Calu3 (cell line): ENCODE measurements around the gene NRG2. TPM values are rescaled to one million over a fixed set of nuclear protein-coding genes. Genes with fewer than 3 reads are reported as not detected.

Source experiments
- BruUV-seq: library from RNA; stranded (reverse); fragments of 400-500 nt; replicated peaks from 2 replicates; lab custom pipeline; 2021; lab: Mats Ljungman, UMichigan
- CTCF ChIA-PET: fragments of 300-600 bp; sonication (Branson Sonifier 250); formaldehyde crosslinking; loops from one replicate; lab custom pipeline; 2022; ENCODE audit warnings: antibody characterized with exemption; lab: Charles Lee
- DNase-seq: peaks from one replicate; pipeline ENCODE4 v3.0.0; 2022
- H3K27ac Mint-ChIP-seq: one replicate; pipeline ENCODE4 v1.8.0; 2022; ENCODE audit warnings: mixed read lengths; ENCODE audit not compliant: unreplicated experiment
- H3K27me3 Mint-ChIP-seq: one replicate; pipeline ENCODE4 v1.8.0; 2022; ENCODE audit warnings: mixed read lengths; ENCODE audit not compliant: unreplicated experiment
- H3K36me3 Mint-ChIP-seq: one replicate; pipeline ENCODE4 v1.8.0; 2022; ENCODE audit warnings: mild to moderate bottlenecking, moderate library complexity, mixed read lengths; ENCODE audit not compliant: insufficient read depth, unreplicated experiment
- H3K4me1 Mint-ChIP-seq: one replicate; pipeline ENCODE4 v1.8.0; 2022; ENCODE audit warnings: mild to moderate bottlenecking, low read depth, mixed read lengths; ENCODE audit not compliant: unreplicated experiment
- H3K4me3 Mint-ChIP-seq: one replicate; pipeline ENCODE4 v1.8.0; 2022; ENCODE audit warnings: mild to moderate bottlenecking, low read depth, moderate library complexity, mixed read lengths; ENCODE audit not compliant: unreplicated experiment
- H3K9me3 Mint-ChIP-seq: one replicate; pipeline ENCODE4 v1.8.0; 2022; ENCODE audit warnings: low read depth, mixed read lengths; ENCODE audit not compliant: unreplicated experiment
- intact Hi-C: fragments of 100-400 bp; cut with micrococcal nuclease; formaldehyde crosslinking; loops from one replicate; pipeline ENCODE4 v1.10.0; 2022; ENCODE audit not compliant: unreplicated experiment
- total RNA-seq: library from RNA; stranded (reverse); gene quantifications from 2 replicates; pipeline ENCODE4 v1.2.3, GENCODE V29; 2022
- TF ChIP-seq, protein P1 (sequence below): fragments of 200-600 bp; IDR thresholded peaks from one replicate; pipeline ENCODE4 v1.8.0; 2022; ENCODE audit warnings: antibody characterized with exemption; ENCODE audit not compliant: unreplicated experiment

NRG2 gene
- total RNA-seq, 1 experiment from 2014 or later: 1.4 TPM

DNA sequence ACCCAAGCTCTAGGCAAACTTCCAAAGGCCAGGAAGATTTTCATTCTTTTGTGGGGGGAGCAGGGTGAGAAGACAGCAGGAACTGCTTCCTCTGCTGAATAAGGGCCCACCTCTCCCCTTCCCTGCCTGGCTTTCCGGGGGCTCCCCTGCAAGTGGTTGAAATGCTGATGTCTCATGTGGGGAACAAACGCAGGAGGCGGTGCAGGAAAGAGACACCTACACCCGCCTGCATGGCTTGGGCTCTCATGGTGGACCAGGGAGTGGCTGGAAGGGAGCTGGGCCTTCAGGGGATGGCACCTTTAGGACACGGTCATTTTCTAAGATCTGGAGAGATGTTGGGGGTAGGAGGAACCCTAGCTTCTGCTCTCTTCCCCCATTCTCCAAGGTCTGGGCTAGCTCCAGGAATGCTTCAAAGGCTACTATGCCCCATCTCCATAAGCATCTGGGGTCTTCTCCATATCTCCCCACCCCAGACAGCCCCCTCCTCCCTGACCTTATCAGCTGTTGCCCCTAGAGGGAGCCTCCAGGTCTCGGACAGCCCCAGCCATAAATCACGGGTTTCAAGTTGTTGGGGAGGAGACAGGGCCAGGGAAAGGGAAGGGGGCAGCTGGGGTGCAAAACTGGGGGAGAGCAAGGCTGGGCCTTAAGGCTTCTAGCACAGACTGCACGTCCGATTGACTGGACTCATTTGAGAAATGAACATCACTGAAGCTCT lies 170.9 kb downstream of the NRG2 start:
- CTCF ChIA-PET: interaction anchor here (1.2 to 1.3 kb wide), 2 partner anchors 16 to 97 kb away, joined by 3 to 7 read pairs; no protein-coding TSS in a partner anchor
- Mint-ChIP-seq H3K27me3 (peaks cover 79% of the 10 kb centered on the region), H3K27ac (no peak overlapping the region), H3K4me1 (no peaks in the 10 kb centered on the region), H3K4me3 (no peak overlapping the region), H3K9me3 (no peaks in the 10 kb centered on the region), H3K36me3 (no peaks in the 10 kb centered on the region)
- intact Hi-C loops: no loop called here
- TF ChIP-seq, protein P1, sequence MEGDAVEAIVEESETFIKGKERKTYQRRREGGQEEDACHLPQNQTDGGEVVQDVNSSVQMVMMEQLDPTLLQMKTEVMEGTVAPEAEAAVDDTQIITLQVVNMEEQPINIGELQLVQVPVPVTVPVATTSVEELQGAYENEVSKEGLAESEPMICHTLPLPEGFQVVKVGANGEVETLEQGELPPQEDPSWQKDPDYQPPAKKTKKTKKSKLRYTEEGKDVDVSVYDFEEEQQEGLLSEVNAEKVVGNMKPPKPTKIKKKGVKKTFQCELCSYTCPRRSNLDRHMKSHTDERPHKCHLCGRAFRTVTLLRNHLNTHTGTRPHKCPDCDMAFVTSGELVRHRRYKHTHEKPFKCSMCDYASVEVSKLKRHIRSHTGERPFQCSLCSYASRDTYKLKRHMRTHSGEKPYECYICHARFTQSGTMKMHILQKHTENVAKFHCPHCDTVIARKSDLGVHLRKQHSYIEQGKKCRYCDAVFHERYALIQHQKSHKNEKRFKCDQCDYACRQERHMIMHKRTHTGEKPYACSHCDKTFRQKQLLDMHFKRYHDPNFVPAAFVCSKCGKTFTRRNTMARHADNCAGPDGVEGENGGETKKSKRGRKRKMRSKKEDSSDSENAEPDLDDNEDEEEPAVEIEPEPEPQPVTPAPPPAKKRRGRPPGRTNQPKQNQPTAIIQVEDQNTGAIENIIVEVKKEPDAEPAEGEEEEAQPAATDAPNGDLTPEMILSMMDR: peak; percentile 28
- no TSS peak for BruUV-seq
- no peak for DNase-seq

DNA sequence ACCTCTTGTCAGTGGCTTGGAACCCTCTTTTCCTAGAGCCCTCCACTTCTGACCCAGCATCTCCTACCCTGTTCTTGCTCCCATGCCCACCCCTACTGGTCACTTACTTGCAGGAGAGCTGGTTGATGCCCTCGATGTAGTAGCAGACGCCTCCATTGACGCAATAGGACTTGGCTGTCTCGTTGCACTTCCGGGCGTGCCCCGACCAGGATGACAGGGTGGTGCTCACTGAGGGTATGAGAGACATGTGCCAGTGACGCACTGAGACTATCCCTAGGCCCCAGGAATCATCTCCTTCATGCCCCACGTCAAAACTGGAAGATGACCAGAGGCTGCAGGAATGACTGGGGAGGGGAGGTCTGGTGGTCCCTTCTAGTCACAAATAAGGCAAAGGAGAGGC lies 171.5 kb downstream of the NRG2 start:
- Mint-ChIP-seq H3K9me3 (no peaks in the 10 kb centered on the region), H3K27ac (no peak overlapping the region), H3K4me1 (no peaks in the 10 kb centered on the region), H3K27me3 (peaks cover 85% of the 10 kb centered on the region), H3K4me3 (no peak overlapping the region), H3K36me3 (no peaks in the 10 kb centered on the region)
- no peak for DNase-seq
- BruUV-seq: no TSS peak
- CTCF ChIA-PET: interaction anchor here (1.3 kb wide), 1 partner anchor 97 kb away, joined by 3 read pairs; no protein-coding TSS in a partner anchor
- intact Hi-C loops: no loop called here
- TF ChIP-seq, protein P1: no peak

DNA sequence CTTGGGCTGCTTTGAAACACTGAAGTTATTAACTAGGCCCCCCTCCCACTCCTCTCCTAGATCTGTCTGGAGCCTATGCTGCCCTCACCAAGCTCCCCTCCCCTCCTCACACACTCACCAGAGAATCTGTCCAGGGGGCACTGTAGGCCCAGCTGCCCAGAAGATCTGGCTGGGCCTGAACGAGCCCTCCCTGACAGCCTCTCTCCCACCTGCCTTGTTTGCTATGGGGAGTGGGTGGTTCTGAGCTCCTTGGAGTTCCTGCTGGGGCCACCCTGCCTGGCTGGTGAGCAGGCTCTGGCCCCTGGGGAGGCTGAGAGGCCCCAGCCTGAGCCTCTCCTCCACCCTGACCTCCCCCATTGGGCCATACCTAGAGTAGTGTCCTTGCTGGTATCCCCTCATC lies 172.4 kb downstream of the NRG2 start:
- intact Hi-C loops: no loop called here
- no peaks in the 10 kb centered on the region for H3K9me3 Mint-ChIP-seq

DNA sequence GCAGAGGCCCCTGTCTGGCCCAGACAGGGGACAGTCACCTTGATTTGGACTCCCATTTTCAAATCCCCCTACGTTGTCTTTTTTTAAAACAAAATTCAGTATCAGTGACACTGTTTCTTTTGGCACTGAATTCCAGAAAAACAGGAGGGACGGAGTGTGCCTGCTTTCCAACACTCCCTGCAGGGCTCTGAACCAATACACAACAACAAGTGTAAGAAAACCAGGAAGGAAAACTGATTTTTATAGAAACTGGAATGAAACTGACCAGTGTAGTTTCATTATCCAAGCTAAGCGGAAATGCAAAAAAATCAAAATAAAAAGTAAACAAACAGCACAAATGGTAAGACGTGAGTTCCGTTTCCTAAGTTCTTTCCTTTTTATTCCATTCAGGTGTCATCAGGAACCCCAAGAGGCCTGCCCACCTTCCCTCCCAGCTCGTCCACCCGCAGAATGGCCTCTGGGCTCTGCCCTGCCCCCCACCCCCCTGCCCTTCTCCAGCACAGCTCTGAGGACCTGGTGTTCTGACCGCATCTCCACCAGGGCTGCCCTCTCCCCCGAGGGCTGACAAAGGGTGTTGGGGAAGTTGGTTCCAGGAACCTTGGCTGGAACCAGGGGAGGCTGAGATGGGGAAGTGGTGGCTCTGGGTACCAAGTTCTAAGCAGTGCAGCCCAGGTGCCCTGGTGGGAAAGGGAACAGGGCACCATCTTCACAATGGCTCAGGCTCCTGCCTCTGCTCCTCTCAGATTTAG lies 173.9 kb downstream of the NRG2 start:
- no peaks in the 10 kb centered on the region for H3K4me1 Mint-ChIP-seq
- no peak overlapping the region for H3K27ac Mint-ChIP-seq
- intact Hi-C loops: loop anchor here (10.0 kb wide), 1 partner anchor 234 kb away; no protein-coding TSS in a partner anchor
- no peaks in the 10 kb centered on the region for H3K36me3 Mint-ChIP-seq
- BruUV-seq: no TSS peak
- H3K4me3 Mint-ChIP-seq: no peak overlapping the region
- no peaks in the 10 kb centered on the region for H3K9me3 Mint-ChIP-seq
- no peak for DNase-seq
- TF ChIP-seq, protein P1: no peak
- H3K27me3 Mint-ChIP-seq: peaks cover 98% of the 10 kb centered on the region
- CTCF ChIA-PET: interaction anchor here (0.6 kb wide), 1 partner anchor 83 kb away, joined by 3 read pairs; no protein-coding TSS in a partner anchor

More for the DNA sequence above, 172.4 kb downstream of the NRG2 start:
- H3K4me1 Mint-ChIP-seq: no peaks in the 10 kb centered on the region
- TF ChIP-seq, protein P1: no peak
- no peak overlapping the region for H3K27ac Mint-ChIP-seq
- BruUV-seq: no TSS peak
- H3K27me3 Mint-ChIP-seq: peaks cover 94% of the 10 kb centered on the region
- no peak overlapping the region for H3K4me3 Mint-ChIP-seq
- CTCF ChIA-PET: interaction anchor here (0.6 kb wide), 1 partner anchor 287 kb away, joined by 4 read pairs; no protein-coding TSS in a partner anchor
- no peak for DNase-seq
- H3K36me3 Mint-ChIP-seq: no peaks in the 10 kb centered on the region
